ENCODE measurements around the gene RPSA. TPM values are rescaled to one million over a fixed set of nuclear protein-coding genes. Genes with fewer than 3 reads are reported as not detected.

The RPSA gene
- total and polyA plus RNA-seq, 2 of the 4 experiments (the other 2 are of a cell fraction), result 1,415 to 2,710 TPM

DNA sequence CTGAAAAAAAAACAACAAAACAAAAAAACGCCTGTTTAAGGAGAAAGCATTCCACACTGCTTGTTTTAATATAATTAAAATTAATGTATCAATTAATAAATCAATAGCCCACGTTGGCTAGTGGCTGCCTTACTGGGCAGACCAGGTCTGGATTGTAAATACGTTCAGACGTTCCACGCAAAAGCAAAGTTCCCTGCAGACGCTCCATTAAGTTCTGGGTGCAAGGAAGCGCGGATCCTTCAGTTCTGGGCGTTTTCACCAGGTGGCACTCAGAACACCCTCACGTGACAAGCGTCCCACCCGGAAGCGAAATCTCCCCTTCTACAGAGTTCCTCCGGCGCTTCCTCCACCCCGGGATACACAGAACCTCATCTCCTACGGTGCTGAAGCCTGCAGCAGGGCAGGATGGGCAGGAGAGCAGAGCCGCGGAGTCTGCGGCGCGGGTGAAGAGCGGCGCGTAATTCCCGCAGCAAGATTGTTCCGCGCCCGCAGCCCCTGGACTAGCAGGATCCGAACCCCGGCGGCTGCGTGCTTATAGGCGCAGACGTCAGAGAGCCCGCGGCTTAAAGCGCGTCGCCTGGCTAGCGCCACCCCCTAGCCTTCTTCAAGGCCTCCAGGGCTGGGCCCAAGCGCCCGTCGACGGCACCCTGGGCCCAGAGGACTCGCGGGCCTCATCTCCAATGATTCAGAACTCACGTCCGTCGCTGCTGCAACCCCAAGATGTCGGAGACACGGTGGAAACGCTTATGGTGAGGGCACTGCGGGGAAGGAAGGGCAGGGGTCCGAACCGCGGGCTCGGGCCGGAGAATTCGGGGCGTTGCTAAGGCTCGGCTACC is 23.3 kb upstream of the RPSA start, which contains the start of gene SLC25A38:
Gene SLC25A38, plus strand, starts transcription at position 326 of the 836 bp plus-strand sequence. Its CDS starts 355 bp downstream, at position 681.
- H3K56ac ChIP-seq (ENCODE audit: extremely low read depth, insufficient read depth, low read length), result peak within 1 kb of the TSS; percentile 79
- peak within 1 kb of the TSS; percentile 99 for H3K23ac ChIP-seq (ENCODE audit: low read depth, low read length)
- peaks cover 43% of the 10 kb centered on the region for H4K20me1 ChIP-seq (ENCODE audit: insufficient read depth, low read length)
- H2BK20ac ChIP-seq (ENCODE audit: low read depth, low read length), result no peak within 1 kb of the TSS
- peak within 1 kb of the TSS; percentile 93 for H4K5ac ChIP-seq (ENCODE audit: low read depth, low read length)
- H2AK5ac ChIP-seq (ENCODE audit: low read depth, low read length), result no peak within 1 kb of the TSS
- peak; percentile 85 for ATAC-seq (ENCODE audit: low read depth)
- peaks cover 5% of the 10 kb centered on the region; the same call in 1 of the 2 replicates for H3K4me1 ChIP-seq (ENCODE audit: control insufficient read depth, insufficient read depth, low read length)
- POLR2A ChIA-PET (ENCODE audit: unreplicated experiment), result no interaction called here
- CTCF ChIA-PET, result no interaction called here
- H3K4me2 ChIP-seq (ENCODE audit: low read depth, low read length), result peak within 1 kb of the TSS; percentile 95
- in situ Hi-C loops (cut with MboI; ENCODE audit: low sequenced_read_pairs), result no loop called here
- no peaks in the 10 kb centered on the region for H3K27me3 ChIP-seq (ENCODE audit: control insufficient read depth, insufficient read depth, low read length)
- DNase-seq, result peak; percentile 85
- peak within 1 kb of the TSS; percentile 64 for H3K18ac ChIP-seq (ENCODE audit: low read depth, low read length)
- peak within 1 kb of the TSS; percentile 98 for H2AFZ ChIP-seq (replicated peaks; ENCODE audit: low read length, poor library complexity)
- peaks cover 17% of the 10 kb centered on the region; the same call in 1 of the 2 replicates for H3K9me1 ChIP-seq (ENCODE audit: insufficient read depth, low read length)
- intact Hi-C loops (cut with micrococcal nuclease), result loop anchor here (5.0 kb wide), 1 partner anchor 276 kb away; the partner anchor contains the start of genes GORASP1 and TTC21A
- 0% methylated on average over 18 of the region's 62 CpGs; no CpG with 5 or more reads in 1 of the 2 experiments for WGBS, 2 experiments (ENCODE audit: extremely low coverage in 2 of 2, insufficient read length in 1 of 2)
- BruUV-seq (replicated peaks), result no TSS peak
- peak within 1 kb of the TSS; percentile 95 for H3K4ac ChIP-seq (ENCODE audit: low read depth, low read length)
- H3K9me3 ChIP-seq (ENCODE audit: control insufficient read depth, insufficient read depth, low read length), result no peaks in the 10 kb centered on the region
- peak within 1 kb of the TSS; percentile 43 for H4K91ac ChIP-seq (ENCODE audit: insufficient read depth, low read depth, low read length)
- peak within 1 kb of the TSS; percentile 97 for H3K4me3 ChIP-seq (ENCODE audit: insufficient read depth, low read depth, low read length)
- no peaks in the 10 kb centered on the region for H3K36me3 ChIP-seq (ENCODE audit: control insufficient read depth, insufficient read depth, low read length)
- 0 out of 2 replicates have a peak within 1 kb of the TSS, but pooled peaks have one; percentile 55 for H2BK120ac ChIP-seq (ENCODE audit: low read depth, low read length)
- H2BK5ac ChIP-seq (ENCODE audit: low read depth, low read length, poor library complexity, severe bottlenecking), result peak within 1 kb of the TSS; percentile 52
- peak within 1 kb of the TSS; percentile 98 for H3K14ac ChIP-seq (replicated peaks; ENCODE audit: low read depth, low read length)
- peak within 1 kb of the TSS; percentile 83 for H3K27ac ChIP-seq (ENCODE audit: insufficient read depth, low read length)
- H3K79me1 ChIP-seq (ENCODE audit: low read depth in 1 of 2, low read length in 2 of 2), result peaks cover 17 to 49% of the 10 kb centered on the region in 2 experiments
- peak within 1 kb of the TSS; percentile 21 to 96 for H4K8ac ChIP-seq (ENCODE audit: low read depth in 2 of 2, low read length in 2 of 2)
- H2BK15ac ChIP-seq (ENCODE audit: low read depth, low read length), result no peak within 1 kb of the TSS
- dilution Hi-C loops (cut with HindIII; ENCODE audit: low sequenced_read_pairs, unreplicated experiment), result no loop called here
- peak within 1 kb of the TSS; percentile 95 for H2AK9ac ChIP-seq (replicated peaks; ENCODE audit: low read depth, low read length, poor library complexity)
- H3K9ac ChIP-seq (ENCODE audit: low read depth, low read length), result peak within 1 kb of the TSS; percentile 80
- no peak for TF ChIP-seq MAFK (IDR thresholded peaks at IDR 0.05; ENCODE audit: low read depth, low read length)
- TF ChIP-seq RCOR1 (IDR thresholded peaks at IDR 0.05; ENCODE audit: insufficient replicate concordance, low read length), result no peak
- TF ChIP-seq MXI1 (IDR thresholded peaks at IDR 0.05; ENCODE audit: borderline replicate concordance, low read depth, low read length), result no peak
- TF ChIP-seq BHLHE40 (IDR thresholded peaks at IDR 0.05; ENCODE audit: low read depth, low read length), result peak; percentile 84
- TF ChIP-seq, protein P1, sequence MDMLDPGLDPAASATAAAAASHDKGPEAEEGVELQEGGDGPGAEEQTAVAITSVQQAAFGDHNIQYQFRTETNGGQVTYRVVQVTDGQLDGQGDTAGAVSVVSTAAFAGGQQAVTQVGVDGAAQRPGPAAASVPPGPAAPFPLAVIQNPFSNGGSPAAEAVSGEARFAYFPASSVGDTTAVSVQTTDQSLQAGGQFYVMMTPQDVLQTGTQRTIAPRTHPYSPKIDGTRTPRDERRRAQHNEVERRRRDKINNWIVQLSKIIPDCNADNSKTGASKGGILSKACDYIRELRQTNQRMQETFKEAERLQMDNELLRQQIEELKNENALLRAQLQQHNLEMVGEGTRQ (IDR thresholded peaks at IDR 0.05; ENCODE audit: low read depth, low read length), result peak; percentile 95
- no peak for TF ChIP-seq MAZ (IDR thresholded peaks at IDR 0.05; ENCODE audit: borderline replicate concordance, low read depth, low read length)
- no peak for TF ChIP-seq RFX5 (IDR thresholded peaks at IDR 0.05; ENCODE audit: low read depth, low read length)
- peak; percentile 66 for TF ChIP-seq POLR2A (IDR thresholded peaks at IDR 0.05; ENCODE audit: low read depth, low read length)
- TF ChIP-seq RAD21 (IDR thresholded peaks at IDR 0.05; ENCODE audit: low read length), result no peak
- TF ChIP-seq, protein P2, sequence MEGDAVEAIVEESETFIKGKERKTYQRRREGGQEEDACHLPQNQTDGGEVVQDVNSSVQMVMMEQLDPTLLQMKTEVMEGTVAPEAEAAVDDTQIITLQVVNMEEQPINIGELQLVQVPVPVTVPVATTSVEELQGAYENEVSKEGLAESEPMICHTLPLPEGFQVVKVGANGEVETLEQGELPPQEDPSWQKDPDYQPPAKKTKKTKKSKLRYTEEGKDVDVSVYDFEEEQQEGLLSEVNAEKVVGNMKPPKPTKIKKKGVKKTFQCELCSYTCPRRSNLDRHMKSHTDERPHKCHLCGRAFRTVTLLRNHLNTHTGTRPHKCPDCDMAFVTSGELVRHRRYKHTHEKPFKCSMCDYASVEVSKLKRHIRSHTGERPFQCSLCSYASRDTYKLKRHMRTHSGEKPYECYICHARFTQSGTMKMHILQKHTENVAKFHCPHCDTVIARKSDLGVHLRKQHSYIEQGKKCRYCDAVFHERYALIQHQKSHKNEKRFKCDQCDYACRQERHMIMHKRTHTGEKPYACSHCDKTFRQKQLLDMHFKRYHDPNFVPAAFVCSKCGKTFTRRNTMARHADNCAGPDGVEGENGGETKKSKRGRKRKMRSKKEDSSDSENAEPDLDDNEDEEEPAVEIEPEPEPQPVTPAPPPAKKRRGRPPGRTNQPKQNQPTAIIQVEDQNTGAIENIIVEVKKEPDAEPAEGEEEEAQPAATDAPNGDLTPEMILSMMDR (conservative IDR thresholded peaks at IDR 0.05; ENCODE audit: low read depth, low read length), result peak; percentile 30; the same call in 1 of the 2 replicates
- TF ChIP-seq, protein P3, sequence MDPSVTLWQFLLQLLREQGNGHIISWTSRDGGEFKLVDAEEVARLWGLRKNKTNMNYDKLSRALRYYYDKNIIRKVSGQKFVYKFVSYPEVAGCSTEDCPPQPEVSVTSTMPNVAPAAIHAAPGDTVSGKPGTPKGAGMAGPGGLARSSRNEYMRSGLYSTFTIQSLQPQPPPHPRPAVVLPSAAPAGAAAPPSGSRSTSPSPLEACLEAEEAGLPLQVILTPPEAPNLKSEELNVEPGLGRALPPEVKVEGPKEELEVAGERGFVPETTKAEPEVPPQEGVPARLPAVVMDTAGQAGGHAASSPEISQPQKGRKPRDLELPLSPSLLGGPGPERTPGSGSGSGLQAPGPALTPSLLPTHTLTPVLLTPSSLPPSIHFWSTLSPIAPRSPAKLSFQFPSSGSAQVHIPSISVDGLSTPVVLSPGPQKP (IDR thresholded peaks at IDR 0.05; ENCODE audit: borderline replicate concordance, low read depth, low read length), result no peak
- no peak for TF ChIP-seq CHD1 (IDR thresholded peaks at IDR 0.05; ENCODE audit: low read depth, low read length)
- no peak for TF ChIP-seq NFE2L2 (IDR thresholded peaks at IDR 0.05; ENCODE audit: low read depth, low read length)
- peak; percentile 2; the same call in 1 of the 2 replicates for TF ChIP-seq SMC3 (IDR thresholded peaks at IDR 0.05; ENCODE audit: low read depth, low read length)
